Fibroblast of peridontal ligament (primary cell): ENCODE measurements around the gene HIPK2.

Experiments
- DNase-seq: peaks from one replicate; pipeline ENCODE4 v3.0.0-alpha.2; 2010; ENCODE audit errors: extremely low read depth

HIPK2 gene

DNA sequence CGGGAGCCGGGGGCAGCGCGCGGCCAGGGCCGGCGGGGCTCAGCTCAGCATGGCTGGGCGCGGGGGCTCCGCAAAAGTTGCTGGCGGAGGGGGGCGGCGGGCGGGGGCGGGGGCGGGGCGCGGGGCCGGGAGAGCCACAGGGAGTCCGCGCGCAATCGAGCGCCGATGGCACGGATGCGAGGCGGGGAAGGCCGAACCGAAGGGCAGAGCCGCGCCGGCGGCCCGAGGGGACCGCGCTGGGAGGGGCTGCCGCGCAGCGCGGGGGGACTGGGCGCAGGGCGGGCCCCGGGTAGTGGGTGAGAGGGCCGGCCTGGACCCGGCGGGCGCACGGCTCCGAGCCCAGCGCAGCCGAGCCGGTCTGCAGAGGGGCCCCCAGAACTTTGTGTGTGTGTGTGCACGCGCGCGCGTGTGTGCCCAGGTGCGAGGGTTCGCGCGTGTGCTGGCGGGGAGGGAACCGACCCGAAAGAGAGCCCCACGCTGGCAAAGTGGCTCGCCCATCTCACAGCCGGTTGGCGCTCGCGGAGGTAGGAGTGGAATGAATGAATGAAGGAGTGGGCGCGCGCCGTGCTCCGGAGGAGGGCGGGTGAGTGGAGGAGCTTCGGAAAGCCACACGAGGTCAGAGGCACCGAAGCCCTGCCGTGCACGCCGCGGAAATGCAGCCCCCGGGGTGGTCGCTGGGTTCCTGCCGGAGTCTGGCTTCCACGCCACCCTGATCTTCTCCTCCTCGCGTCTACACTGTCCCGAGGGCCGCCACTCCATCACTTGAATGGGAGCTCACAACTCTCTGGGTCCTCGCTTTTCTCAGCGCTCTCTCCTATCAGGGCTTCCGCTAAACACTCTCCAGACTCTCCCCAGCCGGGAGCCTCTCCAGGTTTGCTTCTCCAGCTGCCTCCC lies at the start of gene HIPK2:
TSS of gene HIPK2 (minus strand) at position 51 of the 894 bp plus-strand sequence. CDS start 375 bp downstream, outside the sequence.
- DNase-seq: peak; percentile 55

DNA sequence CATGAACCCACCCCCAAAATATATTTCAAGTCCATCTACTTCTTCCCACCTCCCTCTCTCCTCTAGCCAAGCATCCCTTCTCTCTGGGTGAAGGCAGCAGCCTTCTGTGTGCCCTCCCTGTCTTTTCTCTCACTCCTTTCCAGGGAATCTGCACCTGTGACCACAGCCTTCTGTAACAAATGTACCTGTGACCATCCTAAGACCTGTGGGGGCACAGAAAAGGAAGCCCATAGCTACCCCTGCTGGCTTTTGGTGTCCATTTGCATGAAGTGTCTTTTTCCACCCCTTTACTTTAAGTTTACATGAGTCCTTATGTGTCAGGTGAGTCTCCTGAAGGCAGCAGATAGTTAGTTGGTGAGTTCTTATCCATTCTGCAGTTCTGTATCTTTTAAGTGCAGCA lies 49.2 kb upstream of the HIPK2 start:
- DNase-seq: no peak

DNA sequence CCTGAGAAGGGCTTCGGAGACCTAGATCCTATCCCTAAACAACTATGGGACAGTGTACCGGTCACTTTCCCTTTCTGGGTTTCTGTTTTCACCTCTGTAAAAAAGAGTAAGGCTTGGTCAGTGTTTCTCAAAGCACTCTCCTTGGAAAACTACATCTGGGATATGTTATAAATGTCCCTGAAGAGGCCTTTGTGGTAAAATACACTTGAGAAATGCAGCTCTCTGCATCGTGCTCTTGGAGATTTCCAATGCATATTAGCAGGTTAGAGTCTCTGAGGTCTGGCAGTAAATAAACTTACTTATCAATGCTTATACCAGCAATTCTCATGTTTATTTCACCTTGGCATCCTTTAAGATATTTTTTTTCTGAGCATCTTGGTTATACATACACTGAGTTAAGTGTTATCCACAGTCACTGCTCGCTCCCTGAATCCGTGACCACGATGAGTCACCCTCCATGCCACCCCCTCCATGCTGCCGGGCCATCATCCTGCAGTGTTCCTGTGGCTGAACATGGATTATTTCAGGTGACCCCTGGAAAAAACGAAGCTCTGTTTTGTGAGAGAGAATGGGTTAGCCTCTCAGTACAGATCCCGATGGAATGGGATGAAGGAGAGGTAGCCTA lies 48.0 kb upstream of the HIPK2 start:
- peak; percentile 62 for DNase-seq

DNA sequence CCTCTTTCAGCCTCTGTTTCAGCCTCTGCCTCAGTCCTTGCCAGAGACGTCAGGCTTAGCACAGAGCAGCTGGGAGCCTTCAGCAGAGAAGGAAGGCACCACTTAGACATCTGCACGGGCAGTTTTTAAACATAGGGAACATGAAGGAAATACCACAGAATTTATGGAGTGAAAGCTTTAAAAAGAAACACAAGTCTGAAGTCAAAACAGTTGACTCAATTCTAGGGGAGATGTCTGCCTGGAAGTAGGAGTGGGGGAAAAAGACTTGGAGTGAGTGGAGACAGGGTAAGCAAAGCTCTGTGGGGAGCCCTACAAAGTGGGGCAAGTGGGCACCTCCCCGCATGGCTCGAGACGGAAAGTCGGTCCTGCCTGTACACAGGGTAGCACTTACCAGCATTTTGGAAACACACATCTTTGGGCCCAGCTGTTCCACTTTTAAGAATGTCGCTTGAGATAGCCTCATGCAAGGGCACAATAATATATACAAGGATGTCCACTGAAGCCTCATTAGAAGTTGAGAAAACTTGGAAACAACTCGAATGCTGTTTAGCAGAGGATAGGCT lies 46.2 kb upstream of the HIPK2 start:
- peak; percentile 61 for DNase-seq

DNA sequence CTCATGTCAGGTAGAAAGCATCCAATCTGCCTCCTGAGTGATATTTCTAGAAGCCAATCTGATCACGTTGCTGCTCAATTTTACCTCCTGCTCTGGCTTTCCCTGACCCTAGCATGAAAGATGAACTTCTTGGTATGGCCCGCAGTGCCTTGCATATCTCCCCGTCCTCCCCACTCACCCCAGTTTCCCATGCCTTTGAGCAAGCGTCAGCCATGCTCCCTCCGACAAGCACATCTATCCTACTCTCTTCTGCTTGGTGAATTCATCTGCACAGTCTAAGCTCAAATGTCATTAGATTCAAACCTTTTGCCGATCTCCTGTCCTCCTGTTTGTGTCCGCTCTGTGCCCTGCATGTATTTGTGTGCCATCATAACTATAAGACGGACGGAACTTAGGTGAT lies 45.1 kb upstream of the HIPK2 start:
- no peak for DNase-seq

DNA sequence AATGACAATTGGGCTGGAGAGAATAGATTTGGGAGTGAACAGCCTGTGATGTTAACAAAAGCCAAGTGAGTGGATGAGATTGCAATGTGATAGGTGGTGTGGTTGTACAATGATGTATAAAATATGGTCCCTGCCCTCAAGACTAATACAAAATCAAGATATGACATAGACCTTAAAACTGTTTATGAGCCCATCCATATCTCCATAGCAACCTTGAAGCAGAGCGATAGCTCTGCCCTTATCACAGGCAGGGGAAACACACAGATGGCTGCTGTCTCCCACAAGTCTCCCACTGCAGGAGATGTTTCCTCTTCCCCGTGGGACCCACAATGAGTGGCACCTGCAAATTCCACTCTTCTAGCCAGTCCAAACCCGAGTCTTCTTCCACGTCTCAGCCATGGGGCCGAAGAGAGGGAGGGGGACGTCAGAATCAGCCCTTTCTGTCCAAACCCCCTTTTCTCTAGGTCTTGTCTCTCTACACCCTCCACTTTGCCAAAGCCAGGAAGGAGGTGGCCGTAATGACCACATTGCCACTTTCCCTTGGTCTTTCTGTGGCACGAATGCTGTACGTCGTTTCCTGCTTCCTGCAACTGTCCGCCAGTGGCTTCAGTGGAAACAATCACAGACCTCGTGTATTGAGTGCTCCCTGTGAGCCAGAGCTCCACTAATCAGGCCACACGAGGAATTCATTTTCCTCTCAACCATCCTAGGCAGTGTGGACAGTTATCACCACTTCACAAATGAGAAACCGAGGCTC lies 43.7 kb upstream of the HIPK2 start:
- DNase-seq: no peak

DNA sequence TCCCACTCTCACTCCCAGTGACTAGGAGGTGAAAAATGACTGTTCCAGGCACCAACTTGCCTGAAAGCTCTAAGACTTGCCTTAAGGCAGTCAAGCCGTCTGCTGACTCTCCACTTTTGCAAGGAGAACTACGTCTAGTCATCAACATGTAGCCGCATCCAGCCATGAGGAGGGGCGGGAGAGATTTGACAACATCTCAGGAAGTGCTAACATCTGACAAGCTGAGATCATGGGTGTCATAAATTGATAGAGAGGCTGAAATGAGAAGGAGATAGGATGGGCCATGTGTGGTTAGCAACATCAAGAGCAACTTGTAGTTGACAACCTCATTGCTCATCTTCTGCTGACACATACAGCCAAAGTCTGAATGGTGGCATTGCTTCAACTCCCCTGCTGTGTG lies 42.3 kb upstream of the HIPK2 start:
- no peak for DNase-seq

DNA sequence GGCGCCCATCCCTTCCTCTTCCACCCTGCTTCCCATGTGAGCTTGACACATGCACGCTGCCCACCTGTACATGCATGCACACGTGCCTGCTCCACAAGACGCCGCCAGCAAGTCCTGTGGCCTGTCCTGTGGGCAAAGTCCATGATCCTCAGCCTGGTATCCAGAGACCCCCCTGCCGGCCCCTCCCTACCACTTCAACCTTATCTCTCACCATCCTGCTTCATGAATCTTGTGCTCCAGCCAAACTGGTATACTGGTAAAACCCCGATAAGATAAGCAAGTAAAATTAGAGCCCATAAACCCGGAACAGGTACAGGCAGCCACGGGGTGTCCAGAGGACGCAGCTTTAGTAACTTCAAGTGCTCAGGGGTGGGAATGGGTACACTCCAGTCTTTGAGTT lies 39.5 kb upstream of the HIPK2 start:
- no peak for DNase-seq

DNA sequence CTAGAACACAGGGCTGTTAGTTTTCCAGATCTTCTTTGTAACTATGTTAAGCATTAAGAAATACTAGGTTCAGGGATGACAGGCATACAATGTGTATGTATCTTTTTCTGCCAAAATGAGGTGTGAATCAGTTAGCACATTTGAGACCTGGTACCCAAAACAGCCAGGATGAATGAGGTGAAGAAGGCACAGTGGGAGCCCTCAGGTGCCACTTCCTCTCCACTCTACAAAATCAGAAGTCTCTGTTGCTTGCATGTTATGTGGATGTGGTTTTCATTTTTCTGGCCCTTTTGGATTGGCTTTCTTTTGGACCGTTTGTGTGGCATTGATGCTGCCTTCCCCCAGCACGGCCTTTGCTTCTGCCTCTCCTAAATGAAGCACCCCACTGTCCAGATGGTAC lies 35.9 kb upstream of the HIPK2 start:
- no peak for DNase-seq

DNA sequence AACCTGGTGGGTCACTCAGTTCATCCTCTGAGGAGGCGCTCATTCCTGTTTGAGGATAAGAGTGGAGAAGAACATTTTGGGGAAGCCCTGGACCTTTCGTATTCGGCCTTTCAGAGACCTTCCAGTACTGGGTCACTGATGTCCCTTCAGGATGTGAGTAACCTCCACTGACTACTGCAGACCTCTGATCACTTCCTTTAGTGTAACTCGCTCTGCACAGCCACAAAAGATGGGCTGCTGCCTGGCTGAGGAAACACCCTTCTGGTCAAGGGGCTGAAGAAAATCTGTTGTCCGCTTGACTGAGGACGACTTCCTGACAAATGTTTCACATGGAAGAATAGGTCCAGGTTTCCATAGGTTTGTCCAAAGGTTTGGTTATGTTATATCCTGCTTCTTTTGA lies 35.4 kb upstream of the HIPK2 start:
- no peak for DNase-seq

DNA sequence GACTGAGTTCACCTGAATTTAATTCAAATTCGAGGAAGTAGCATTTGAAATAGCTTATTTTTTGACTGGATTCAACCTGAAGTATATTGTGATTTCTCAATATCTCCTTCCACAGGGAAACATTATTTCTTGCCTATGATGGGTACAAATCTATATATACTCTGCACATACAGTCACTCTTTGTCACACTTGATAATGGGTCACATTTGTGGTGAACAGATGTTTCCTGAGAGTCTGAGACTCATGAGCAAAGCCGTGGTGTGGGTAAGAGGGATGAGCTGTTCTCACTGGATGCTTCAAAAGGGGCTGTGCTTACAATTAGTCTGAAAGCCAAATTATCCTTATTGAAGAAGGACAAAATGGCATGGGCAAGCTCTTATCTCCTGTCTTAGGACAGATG lies 33.3 kb upstream of the HIPK2 start:
- DNase-seq: no peak

DNA sequence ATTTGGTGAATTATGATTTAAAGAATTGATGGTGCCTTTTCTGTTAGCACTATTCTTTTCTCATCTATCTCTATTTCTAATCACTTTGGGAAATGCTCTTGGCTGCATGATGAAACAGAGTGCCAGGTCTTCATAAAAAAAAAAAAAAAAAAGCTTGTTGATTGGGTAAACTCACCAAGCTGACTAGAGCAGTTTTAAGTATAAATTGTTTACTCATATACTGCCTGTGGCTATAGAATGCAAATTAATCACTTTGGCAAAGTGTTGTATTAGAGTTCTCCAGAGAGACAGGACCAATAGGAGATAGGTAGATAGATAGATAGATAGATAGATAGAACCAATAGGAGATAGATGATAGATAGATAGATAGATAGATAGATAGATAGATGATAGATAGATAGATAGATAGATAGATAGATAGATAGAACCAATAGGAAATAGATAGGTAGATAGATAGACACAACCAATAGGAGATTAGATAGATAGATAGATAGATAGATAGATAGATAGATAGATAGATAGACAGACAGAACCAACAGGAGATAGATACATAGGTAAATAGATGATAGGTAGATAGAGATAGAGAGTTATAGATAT lies 31.1 kb upstream of the HIPK2 start:
- DNase-seq: no peak

DNA sequence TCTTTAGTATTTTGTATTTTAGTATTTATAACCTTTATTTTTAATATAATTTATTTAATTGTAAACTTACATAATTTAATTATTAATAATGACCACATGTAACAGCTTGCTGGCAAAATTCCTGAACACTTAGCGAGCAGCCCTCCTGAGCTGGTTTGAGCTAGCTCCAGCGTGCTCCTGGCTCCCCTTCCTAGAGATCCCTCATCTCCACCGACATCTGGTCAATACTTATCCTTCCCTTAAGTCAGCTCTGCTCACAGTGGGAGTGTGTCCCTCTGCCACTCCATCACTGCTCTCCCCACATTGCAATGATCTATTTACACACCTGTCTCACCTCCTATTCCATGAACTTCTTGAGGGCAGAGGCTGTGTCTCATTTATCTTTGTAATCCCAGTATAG lies 30.6 kb upstream of the HIPK2 start:
- DNase-seq: no peak

DNA sequence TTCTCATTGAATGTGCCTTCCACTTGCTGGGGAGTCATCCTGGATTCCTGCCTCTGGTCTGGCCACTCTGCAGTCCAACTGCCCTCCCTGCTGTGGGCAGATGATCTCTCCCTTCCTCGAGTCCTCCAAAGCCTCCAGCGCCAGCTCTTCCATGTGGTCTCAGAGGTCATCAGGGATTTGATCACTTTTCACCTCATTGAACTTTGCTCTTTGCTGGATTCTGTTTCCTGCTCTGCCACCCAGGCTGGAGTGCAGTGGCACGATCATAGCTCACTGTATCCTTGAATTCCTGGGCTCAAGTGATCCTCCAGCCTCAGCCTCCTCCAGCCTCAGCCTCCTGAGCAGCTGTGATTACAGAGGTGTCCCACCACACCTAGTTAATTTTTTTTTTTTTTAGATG lies 29.2 kb upstream of the HIPK2 start:
- DNase-seq: no peak

DNA sequence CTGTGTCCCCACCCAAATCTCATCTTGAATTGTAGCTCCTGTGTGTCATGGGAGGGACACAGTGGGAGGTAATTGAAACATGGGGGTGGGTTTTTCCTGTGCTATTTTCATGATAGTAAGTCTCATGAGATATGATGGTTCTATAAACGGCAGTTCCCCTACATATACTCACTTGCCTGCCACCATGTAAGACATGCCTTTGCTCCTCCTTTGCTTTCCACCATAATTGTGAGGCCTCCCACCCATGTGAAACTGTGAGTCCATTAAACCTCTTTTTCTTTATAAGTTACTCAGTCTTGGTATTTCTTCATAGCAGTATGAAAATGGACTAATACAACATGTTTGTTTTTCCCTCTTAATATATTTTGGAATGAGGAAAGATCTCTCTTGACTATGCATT lies 26.8 kb upstream of the HIPK2 start:
- no peak for DNase-seq

DNA sequence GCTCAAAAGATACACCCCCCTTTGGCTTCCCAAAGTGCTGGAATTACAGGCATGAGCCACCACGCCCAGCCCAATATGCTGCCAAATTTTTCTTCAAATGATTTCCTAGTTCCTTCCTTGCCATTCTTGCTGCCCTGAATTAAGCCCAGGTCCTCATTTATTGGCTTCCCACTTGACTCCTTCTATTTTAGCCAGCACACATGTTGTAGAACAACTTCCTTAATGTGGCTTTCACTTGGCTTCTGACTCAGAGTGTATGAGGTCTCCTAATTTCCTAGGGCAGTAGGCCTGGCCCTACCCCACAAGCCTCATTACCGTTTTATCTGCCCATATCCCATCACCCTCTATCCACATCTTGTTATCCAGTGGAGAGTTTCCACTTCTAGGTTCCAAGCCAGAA lies 21.8 kb upstream of the HIPK2 start:
- DNase-seq: peak; percentile 33

DNA sequence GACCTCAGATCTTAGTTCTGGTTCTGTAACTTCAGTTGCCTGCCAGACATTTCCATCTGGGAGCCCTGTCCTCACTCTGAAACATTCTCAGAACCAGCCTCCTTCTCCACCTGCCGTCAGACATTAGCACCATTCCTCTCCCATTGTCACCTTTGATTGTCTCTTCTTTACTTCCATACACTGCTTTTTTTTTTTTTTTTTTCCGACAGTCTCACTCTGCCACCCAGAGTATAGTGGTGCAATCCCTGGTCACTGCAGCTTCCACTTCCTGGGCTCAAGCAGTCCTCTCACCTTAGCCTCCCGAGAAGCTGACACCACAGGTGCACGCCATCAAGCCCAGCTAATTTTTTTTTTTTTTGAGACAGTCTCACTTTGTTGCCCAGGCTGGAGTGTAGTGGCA lies 21.1 kb upstream of the HIPK2 start:
- no peak for DNase-seq

DNA sequence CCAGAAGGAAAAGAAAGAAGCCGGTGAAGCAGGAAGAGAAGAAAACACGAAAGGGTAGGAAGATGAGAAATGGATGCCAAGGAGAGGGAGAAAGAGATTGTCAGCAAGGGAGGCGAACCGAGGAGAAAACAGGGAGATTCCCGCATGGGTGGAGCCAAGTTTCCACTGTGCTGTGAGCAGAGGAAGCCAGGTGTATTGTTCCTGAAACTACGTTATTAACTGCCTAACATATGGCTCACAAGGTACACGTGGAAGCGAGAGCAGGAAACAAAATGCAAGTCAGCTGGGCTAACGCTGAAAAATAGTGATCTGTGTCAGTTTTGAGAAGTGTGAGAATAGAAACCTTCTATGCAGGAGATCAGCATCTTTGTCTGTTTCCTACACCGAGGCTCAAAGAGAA lies 20.4 kb upstream of the HIPK2 start:
- no peak for DNase-seq

DNA sequence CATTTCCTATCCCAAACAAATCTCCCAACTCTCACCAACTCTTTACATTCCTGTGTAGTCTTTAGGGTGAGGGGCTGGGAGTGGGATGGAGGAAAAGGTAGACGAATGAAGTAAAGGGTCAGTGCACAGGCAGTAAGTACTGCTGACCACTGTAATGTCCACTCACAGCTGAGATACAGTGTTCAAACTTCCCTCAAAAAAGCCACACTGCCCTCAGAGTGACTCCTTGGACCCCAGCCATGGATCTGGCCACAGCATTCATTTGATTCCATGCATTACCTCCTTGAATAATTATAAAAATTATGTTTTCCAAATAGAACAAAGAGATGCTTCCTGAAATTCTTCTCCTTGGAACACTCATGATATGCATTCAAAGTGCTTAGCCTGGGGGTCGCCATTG lies 19.8 kb upstream of the HIPK2 start:
- peak; percentile 24 for DNase-seq

DNA sequence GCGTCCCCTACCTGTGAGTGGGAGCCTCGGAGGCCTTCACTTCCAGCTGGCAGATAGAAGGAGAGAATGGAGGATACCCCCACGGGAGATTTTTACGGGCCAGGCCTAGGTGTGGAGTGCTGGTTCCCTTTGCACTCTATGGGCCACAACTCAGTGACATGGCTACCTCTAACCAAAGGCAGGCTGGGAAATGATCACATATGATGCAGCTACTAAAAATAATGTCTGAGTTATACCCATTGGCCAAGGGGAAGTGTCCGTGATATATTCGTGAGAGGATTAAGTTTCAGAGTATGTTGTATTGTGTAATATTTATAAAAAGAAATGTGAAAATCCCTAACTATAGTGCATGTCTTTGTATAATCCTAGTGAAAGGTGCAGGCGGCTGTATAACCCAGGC lies 13.5 kb upstream of the HIPK2 start:
- DNase-seq: no peak

DNA sequence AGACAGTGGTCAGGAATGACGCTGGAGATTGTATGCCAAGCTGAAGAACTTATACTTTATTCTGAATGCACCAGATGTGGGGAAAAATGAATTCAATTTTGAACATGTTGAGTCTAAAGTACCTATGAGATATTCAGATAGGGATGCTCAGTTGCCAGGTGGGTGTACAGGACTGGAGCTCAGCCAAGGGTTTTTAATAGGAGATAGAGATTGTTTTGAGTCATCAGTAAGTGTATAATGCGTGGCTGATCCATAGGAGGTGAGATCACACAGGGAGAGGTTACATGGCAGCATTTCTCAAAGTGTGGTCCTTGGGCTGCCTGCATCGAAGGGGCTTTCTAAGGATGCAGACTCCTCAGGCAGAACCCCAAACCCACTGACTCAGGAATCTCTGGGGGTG lies 6.8 kb upstream of the HIPK2 start:
- no peak for DNase-seq
